ENCODE results near the gene HES1. TPM values are rescaled to one million over a fixed set of nuclear protein-coding genes. Genes with fewer than 3 reads are reported as not detected.
A peak's percentile ranks its signal among the peaks of the same experiment; 100 is the strongest.
"Not testable (repeated sequence)": the region's sequence is repeated elsewhere in the genome, so short reads cannot be mapped to it uniquely, and the experiment has no call there.

Gene HES1
- total and polyA plus RNA-seq, 8 donors = 4.7 to 101 (median 42.2) TPM

GRCh38 chr3:194091141-194091540 lies 44.8 kb upstream of the HES1 start:
- no peak overlapping the region for H3K27ac ChIP-seq
- H3K4me3 ChIP-seq = no peak overlapping the region
- no peaks in the 10 kb centered on the region for H3K27me3 ChIP-seq
- H3K36me3 ChIP-seq = no peaks in the 10 kb centered on the region
- WGBS, 5 donors = 39 to 62% (median 43%) methylated on average over 2 of the region's 2 CpGs
- DNase-seq = no peak
- H3K9me3 ChIP-seq = no peaks in the 10 kb centered on the region
- H3K4me1 ChIP-seq = peaks cover 0 to 35% (median 9%) of the 10 kb centered on the region in 4 donors
- TF ChIP-seq EP300 (IDR thresholded peaks at IDR 0.05) = no peak
- TF ChIP-seq POLR2AphosphoS5 (IDR thresholded peaks at IDR 0.05) = no peak
- TF ChIP-seq, protein P1, sequence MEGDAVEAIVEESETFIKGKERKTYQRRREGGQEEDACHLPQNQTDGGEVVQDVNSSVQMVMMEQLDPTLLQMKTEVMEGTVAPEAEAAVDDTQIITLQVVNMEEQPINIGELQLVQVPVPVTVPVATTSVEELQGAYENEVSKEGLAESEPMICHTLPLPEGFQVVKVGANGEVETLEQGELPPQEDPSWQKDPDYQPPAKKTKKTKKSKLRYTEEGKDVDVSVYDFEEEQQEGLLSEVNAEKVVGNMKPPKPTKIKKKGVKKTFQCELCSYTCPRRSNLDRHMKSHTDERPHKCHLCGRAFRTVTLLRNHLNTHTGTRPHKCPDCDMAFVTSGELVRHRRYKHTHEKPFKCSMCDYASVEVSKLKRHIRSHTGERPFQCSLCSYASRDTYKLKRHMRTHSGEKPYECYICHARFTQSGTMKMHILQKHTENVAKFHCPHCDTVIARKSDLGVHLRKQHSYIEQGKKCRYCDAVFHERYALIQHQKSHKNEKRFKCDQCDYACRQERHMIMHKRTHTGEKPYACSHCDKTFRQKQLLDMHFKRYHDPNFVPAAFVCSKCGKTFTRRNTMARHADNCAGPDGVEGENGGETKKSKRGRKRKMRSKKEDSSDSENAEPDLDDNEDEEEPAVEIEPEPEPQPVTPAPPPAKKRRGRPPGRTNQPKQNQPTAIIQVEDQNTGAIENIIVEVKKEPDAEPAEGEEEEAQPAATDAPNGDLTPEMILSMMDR (IDR thresholded peaks at IDR 0.05) = no peak
- no peak for TF ChIP-seq POLR2A (IDR thresholded peaks at IDR 0.05)
- intact Hi-C loops (cut with DNase I; ENCODE audit: low total_unique reads) = no loop called here

GRCh38 chr3:194091897-194092296 lies 44.1 kb upstream of the HES1 start:
- intact Hi-C loops (cut with DNase I; ENCODE audit: low total_unique reads); H3K36me3 ChIP-seq; H3K4me3 ChIP-seq; H3K27ac ChIP-seq; H3K27me3 ChIP-seq; DNase-seq; H3K9me3 ChIP-seq: not testable (repeated sequence)
- peaks cover 1 to 38% (median 11%) of the 10 kb centered on the region in 4 donors for H3K4me1 ChIP-seq
- WGBS, 5 donors = 93 to 99% (median 95%) methylated on average over 5 to 6 of the region's 6 CpGs

GRCh38 chr3:194092881-194093301 lies 43.1 kb upstream of the HES1 start:
- intact Hi-C loops (cut with DNase I; ENCODE audit: low total_unique reads) = no loop called here
- Histone ChIP-seq H3K27me3 (no peaks in the 10 kb centered on the region), H3K36me3 (no peaks in the 10 kb centered on the region), H3K4me1 (peaks cover 11 to 43% (median 18%) of the 10 kb centered on the region in 4 donors), H3K9me3 (no peaks in the 10 kb centered on the region), H3K27ac (no peak overlapping the region), H3K4me3 (no peak overlapping the region)
- no peak for TF ChIP-seq POLR2AphosphoS5 (IDR thresholded peaks at IDR 0.05)
- TF ChIP-seq, protein P1 (IDR thresholded peaks at IDR 0.05) = no peak
- no peak for TF ChIP-seq EP300 (IDR thresholded peaks at IDR 0.05)
- no peak for TF ChIP-seq POLR2A (IDR thresholded peaks at IDR 0.05)
- no peak for DNase-seq
- WGBS, 5 donors = 82 to 94% (median 93%) methylated on average over 9 to 10 of the region's 10 CpGs

GRCh38 chr3:194093842-194094241 lies 42.1 kb upstream of the HES1 start:
- intact Hi-C loops (cut with DNase I; ENCODE audit: low total_unique reads) = no loop called here
- peaks cover 12 to 48% (median 25%) of the 10 kb centered on the region in 4 donors for H3K4me1 ChIP-seq
- no peaks in the 10 kb centered on the region for H3K9me3 ChIP-seq
- H3K4me3 ChIP-seq = no peak overlapping the region
- DNase-seq = no peak
- H3K27me3 ChIP-seq = no peaks in the 10 kb centered on the region
- TF ChIP-seq, protein P1 (IDR thresholded peaks at IDR 0.05) = no peak
- no peak for TF ChIP-seq EP300 (IDR thresholded peaks at IDR 0.05)
- no peak for TF ChIP-seq POLR2AphosphoS5 (IDR thresholded peaks at IDR 0.05)
- TF ChIP-seq POLR2A (IDR thresholded peaks at IDR 0.05) = no peak
- H3K27ac ChIP-seq = no peak overlapping the region
- 79 to 94% (median 89%) methylated on average over 8 of the region's 8 CpGs for WGBS, 5 donors
- no peaks in the 10 kb centered on the region for H3K36me3 ChIP-seq

GRCh38 chr3:194095464-194095863 lies 40.5 kb upstream of the HES1 start:
- H3K4me1 ChIP-seq = peaks cover 12 to 40% (median 26%) of the 10 kb centered on the region in 4 donors
- H3K36me3 ChIP-seq = no peaks in the 10 kb centered on the region
- TF ChIP-seq, protein P1 (IDR thresholded peaks at IDR 0.05) = no peak
- no peak for TF ChIP-seq POLR2AphosphoS5 (IDR thresholded peaks at IDR 0.05)
- no peak for TF ChIP-seq EP300 (IDR thresholded peaks at IDR 0.05)
- no peak for TF ChIP-seq POLR2A (IDR thresholded peaks at IDR 0.05)
- no peaks in the 10 kb centered on the region for H3K27me3 ChIP-seq
- no peaks in the 10 kb centered on the region for H3K9me3 ChIP-seq
- 26 to 47% (median 31%) methylated on average over 3 to 4 of the region's 4 CpGs for WGBS, 5 donors
- intact Hi-C loops (cut with DNase I; ENCODE audit: low total_unique reads) = no loop called here
- DNase-seq = peak; percentile 72 to 74
- no peak overlapping the region for H3K27ac ChIP-seq
- H3K4me3 ChIP-seq = no peak overlapping the region
